ENCODE measurements around the gene NBEA.

GRCh38 chr13:35392768-35393167 lies 450.7 kb downstream of the NBEA start:
- TF ChIP-seq POLR2A (IDR thresholded peaks at IDR 0.05): no peak
- TF ChIP-seq CTCF (IDR thresholded peaks at IDR 0.05): no peak
